ENCODE measurements around the gene PFN3.
"Not testable (repeated sequence)": the region's sequence is repeated elsewhere in the genome, so short reads cannot be mapped to it uniquely, and the experiment has no call there.

Gene PFN3

DNA sequence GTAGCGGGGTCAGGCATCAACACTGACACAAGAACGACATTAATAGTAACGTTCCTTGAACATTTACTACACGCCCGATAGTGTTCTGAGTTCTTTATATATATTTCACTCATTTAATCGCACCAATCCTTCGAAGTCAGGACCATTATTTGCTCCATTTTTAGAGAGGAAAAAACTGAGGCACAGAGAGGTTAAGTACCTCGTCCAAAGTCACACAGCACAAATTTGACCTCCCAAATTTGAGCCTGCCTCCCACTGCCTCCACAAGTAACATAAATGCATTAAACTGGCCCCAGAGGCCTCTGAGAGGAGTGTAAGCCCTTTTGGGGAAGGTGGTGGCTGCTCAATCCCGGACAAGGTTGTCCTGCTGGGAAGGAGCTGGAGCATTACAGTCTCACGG, 36.9 kb downstream of the PFN3 start:
- Mint-ChIP-seq H3K27me3 (no peaks in the 10 kb centered on the region), H3K36me3 (peaks cover 17 to 27% of the 10 kb centered on the region in 2 donors), H3K4me3 (peak overlapping the region in 1 of 2 donors; percentile 87), H3K27ac (no peak overlapping the region), H3K4me1 (peaks cover 61 to 84% of the 10 kb centered on the region in 2 donors), H3K9me3 (no peaks in the 10 kb centered on the region)
- ATAC-seq (replicated peaks) (no peak), DNase-seq (no peak)

DNA sequence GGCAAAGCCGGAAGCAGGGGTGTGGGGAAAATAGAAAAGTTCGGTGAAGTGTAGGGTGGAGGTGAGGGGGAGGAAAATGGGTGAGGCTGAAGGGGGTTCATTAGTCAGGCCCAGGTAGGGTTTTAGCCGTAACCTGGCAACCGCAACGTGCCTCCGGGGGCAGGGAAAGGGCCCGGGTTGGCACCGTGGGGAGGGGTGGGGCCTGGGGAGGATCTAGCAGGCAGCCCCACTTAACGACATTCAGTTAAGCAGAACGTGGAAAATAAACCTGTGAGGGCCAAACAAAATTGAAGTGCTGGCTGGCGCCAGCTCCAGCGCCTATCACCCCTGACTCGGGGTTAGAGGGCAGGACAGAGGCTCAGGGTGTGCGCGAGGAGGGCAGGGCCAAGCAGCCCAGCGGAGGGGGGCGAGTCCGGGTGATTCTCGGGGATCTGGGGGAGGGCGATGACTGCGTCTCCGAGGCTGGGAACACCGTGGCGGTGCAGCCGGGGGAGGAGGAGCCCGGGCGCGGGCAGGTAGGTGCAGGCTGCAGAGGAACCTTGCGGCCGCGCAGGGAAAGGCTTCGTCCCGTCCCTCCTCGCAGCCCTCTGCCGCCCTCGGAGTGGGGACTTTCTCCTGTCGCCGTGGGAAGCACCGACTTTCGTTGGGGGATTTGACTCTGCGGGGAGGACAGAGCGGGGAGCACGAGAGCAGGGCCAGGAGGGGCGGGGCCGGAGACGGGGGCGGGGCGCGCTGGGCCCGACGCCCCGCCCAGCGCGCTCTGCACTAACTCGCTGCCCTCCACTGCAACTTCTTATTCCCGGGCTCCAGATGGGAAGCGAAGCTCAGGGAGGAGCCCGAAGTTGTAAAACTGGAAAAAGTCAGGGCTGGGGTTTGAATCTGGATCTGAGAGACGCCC, 37.6 kb downstream of the PFN3 start:
- no peaks in the 10 kb centered on the region for H3K27me3 Mint-ChIP-seq
- H3K27ac Mint-ChIP-seq: peak overlapping the region; percentile 88
- DNase-seq (peak; percentile 71), ATAC-seq (replicated peaks) (peak; percentile 69 to 72)
- no peaks in the 10 kb centered on the region for H3K9me3 Mint-ChIP-seq
- H3K36me3 Mint-ChIP-seq: peaks cover 11 to 20% of the 10 kb centered on the region in 2 donors
- peaks cover 59 to 87% of the 10 kb centered on the region in 2 donors for H3K4me1 Mint-ChIP-seq
- peak overlapping the region; percentile 86 to 87 for H3K4me3 Mint-ChIP-seq

DNA sequence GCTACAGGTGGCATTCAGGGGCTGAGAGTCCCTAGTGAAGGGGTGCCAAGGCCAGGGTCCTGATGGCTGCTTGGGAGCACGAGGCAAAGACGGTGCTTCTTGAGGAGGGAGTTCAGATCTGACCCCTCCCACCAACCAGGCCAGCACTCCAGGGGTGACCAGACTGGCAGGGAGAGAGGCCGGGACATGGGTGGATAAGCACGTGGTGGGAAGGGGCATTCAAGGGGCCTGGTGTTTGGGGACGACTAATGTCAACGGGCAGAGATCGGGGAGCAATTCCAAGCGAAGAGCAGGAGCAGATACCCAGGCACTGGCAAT, 38.2 kb downstream of the PFN3 start:
- no peak for DNase-seq
- Mint-ChIP-seq H3K4me3 (peak overlapping the region; percentile 86 to 87), H3K36me3 (peaks cover 11 to 20% of the 10 kb centered on the region in 2 donors), H3K4me1 (peaks cover 63 to 93% of the 10 kb centered on the region in 2 donors), H3K27me3 (no peaks in the 10 kb centered on the region), H3K27ac (peak overlapping the region; percentile 88), H3K9me3 (no peaks in the 10 kb centered on the region)
- no peak for ATAC-seq (replicated peaks)

DNA sequence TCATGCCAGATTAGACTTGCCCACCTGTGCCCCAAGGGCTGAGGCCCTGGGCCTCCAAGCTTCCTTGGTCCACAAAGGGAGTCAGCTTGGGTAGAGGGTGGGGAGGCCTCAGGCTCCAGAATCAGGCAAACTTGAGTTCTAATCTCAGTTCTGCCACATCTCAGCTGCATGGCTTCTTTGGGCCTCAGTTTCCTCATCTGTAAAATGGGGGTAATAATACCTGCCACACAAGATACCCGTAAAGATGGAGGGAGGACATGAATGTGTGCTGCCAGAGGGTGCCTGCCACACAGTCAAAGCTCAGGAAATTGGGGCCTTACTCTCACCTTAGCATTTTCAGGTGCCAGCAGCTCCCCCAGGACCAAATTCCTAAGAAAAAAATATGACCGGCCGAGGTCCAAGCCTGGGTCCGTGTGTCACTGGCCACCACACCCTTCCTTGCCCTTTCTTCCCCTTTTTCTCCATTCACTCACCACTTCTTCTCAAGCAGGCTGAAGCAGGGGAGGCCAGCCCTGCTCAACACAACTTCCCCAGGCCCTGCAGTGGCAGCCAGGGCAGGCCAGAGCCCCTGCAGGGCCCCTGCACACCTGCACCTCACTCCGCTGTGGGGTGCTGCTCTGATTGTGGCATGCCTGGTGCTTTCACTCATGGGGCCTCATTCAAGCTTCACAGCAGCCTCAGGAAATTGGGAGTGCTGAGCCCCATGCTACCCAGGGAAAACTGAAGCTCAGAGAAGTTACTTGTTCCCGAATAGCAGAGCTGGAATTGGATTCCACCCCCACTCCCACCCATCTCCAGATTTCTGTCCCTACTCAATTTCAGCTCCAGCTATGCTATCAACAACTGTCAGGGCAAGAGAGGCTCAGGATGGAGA, 38.8 kb downstream of the PFN3 start:
- H3K27ac Mint-ChIP-seq: peak overlapping the region; percentile 88
- ATAC-seq (replicated peaks) (peak in 1 of 2 donors; percentile 19), DNase-seq (no peak)
- H3K27me3 Mint-ChIP-seq: no peaks in the 10 kb centered on the region
- H3K4me3 Mint-ChIP-seq: peak overlapping the region; percentile 86 to 87
- H3K4me1 Mint-ChIP-seq: peaks cover 66 to 95% of the 10 kb centered on the region in 2 donors
- H3K9me3 Mint-ChIP-seq: no peaks in the 10 kb centered on the region
- peaks cover 9 to 15% of the 10 kb centered on the region in 2 donors for H3K36me3 Mint-ChIP-seq

DNA sequence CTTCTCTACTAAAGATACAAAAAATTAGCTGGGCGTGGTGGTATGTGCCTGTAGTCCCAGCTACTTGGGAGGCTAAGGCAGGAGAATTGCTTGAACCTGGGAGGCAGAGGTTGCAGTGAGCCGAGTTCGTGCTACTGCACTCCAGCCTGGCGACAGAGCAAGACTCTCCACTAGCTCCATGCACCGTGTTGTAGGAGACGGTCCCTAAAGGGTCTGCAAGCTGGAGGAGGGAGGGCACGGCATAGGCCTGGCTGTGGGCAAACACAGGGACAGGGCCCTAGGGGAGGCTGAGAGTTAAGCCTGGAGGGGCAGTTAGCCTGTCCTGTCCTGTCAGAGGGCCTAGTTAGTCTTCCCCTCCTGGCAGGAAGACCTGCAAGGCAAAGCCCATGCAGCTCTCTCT, 39.7 kb downstream of the PFN3 start:
- not testable (repeated sequence) for DNase-seq; ATAC-seq (replicated peaks); H3K27ac Mint-ChIP-seq; H3K4me3 Mint-ChIP-seq; H3K36me3 Mint-ChIP-seq; H3K27me3 Mint-ChIP-seq; H3K9me3 Mint-ChIP-seq
- H3K4me1 Mint-ChIP-seq: peaks cover 68 to 95% of the 10 kb centered on the region in 2 donors

DNA sequence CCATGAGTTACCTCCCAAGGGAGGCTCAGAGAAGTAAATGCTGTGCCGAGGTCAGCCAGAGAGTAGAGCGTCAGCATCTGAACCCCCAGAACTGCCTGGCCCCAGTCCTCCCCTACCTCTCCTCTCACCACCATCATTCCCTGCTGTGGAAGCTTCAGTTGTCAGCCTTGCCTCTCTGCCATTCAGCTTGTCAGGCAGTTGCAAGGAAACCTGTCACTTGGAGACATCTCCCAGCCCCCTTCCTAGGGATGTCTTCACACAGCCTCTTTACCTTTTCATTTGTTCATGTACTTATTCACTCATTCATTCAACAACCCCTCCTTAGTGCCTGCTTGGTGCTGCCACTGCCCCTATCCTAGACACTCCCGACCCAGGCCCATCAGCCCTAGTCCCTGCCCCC, 40.6 kb downstream of the PFN3 start:
- Mint-ChIP-seq H3K4me1 (peaks cover 68 to 91% of the 10 kb centered on the region in 2 donors), H3K36me3 (peaks cover 2 to 6% of the 10 kb centered on the region in 2 donors), H3K27me3 (no peaks in the 10 kb centered on the region), H3K4me3 (peak overlapping the region; percentile 22 to 95), H3K9me3 (no peaks in the 10 kb centered on the region), H3K27ac (peak overlapping the region; percentile 4)
- no peak for DNase-seq
- no peak for ATAC-seq (replicated peaks)

DNA sequence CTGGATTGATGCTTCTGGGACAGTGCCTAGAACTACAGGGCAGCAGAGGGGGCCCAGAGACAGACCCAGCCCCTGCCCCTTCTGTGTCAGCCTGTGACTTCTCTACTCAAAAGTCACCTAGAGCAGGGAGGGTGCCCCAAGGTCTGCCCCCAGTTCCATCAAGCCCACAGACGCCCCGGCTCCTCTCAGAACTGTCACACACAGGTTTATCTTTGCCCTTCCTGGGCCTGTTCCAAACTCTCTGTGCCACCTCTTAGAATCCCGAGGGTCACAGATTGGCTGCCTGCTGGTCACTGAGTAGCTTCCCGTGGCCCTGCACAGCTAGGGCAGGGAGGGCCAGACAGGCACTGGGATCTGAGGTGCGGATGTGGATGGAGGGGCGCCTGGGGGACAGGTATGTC, 41.0 kb downstream of the PFN3 start:
- DNase-seq: no peak
- Mint-ChIP-seq H3K4me3 (peak overlapping the region; percentile 92 to 95), H3K27me3 (no peaks in the 10 kb centered on the region), H3K9me3 (no peaks in the 10 kb centered on the region), H3K36me3 (peaks cover 2 to 5% of the 10 kb centered on the region in 2 donors), H3K27ac (peak overlapping the region; percentile 21), H3K4me1 (peaks cover 68 to 91% of the 10 kb centered on the region in 2 donors)
- ATAC-seq (replicated peaks): no peak

DNA sequence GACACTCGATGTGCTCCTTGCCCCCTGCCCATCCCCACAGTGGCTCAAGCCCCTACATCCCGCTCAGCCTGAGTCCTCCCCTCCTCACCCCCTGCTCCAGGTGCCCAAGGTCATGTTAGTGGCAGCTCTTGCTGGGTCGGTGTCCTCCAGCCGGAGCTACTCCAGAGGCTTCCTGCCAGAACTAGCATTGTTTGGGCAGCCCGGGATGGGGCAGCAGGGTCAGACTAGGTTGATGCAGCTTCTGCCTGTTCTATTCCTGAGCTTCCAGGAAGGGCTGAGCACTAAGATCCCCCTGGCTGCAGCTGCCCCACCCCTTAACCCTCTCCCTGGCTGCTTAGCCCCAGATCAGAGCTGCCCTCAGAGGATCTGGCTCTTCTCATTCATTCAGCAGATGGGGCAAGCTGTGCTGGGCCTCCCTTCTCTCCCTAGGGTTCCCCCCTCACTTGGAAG, 42.1 kb downstream of the PFN3 start:
- peaks cover 2 to 3% of the 10 kb centered on the region in 2 donors for H3K36me3 Mint-ChIP-seq
- ATAC-seq (replicated peaks) (no peak), DNase-seq (no peak)
- H3K4me3 Mint-ChIP-seq: peak overlapping the region; percentile 92 to 95
- H3K4me1 Mint-ChIP-seq: peaks cover 62 to 90% of the 10 kb centered on the region in 2 donors
- no peaks in the 10 kb centered on the region for H3K9me3 Mint-ChIP-seq
- peak overlapping the region; percentile 91 for H3K27ac Mint-ChIP-seq
- no peaks in the 10 kb centered on the region for H3K27me3 Mint-ChIP-seq

DNA sequence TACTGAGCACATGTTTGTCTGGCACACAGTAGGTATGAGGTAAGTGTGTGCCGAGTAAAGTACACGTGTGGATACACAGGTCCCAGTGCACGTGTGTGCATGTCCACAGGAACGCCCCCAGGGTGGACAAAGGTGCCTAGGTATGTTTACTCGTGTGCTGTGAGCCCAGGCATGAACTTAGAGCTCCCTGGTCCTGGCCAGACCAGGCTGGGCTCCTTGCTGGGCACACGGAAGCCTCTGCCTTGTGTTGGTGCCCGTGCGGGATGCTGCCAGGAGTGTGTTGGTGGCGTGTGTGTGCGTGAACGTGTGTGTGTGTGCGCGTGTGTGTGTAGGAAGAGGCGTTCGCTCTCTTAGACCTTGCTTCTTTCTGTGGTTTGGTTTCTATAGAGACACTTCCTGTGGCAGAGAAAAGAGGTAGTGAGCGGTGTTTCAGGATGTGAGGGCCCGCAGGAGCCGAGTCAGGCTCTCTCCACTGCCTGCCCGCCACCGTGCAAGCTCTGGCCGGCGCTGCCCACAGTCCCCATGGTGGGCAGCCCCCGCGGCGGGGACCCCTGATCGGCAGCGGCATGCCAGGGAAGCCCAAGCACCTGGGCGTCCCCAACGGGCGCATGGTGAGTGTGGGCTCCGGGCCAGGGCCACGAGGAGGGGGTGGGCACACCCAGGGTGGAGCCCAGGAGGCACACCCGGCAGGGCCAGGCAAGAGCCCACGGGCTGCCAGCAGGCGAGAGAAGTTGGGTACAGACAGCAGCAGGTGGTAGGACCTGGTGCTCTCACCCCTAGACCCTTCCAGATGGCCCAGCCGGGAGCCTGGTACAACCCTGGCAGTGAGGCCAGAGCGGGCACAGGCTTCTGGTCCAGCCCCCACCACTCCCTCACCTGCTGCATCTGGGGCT, 42.8 kb downstream of the PFN3 start, which contains the start of gene RGS14:
Gene RGS14 (plus strand): TSS at position 466 of the 893 bp plus-strand sequence. CDS start 101 bp downstream, at position 567.
- peaks cover 60 to 90% of the 10 kb centered on the region in 2 donors for H3K4me1 Mint-ChIP-seq
- peak within 1 kb of the TSS; percentile 93 for H3K27ac Mint-ChIP-seq
- ATAC-seq (replicated peaks) (peak; percentile 95 to 97), DNase-seq (peak; percentile 68)
- no peaks in the 10 kb centered on the region for H3K9me3 Mint-ChIP-seq
- peaks cover 2 to 3% of the 10 kb centered on the region in 2 donors for H3K36me3 Mint-ChIP-seq
- no peaks in the 10 kb centered on the region for H3K27me3 Mint-ChIP-seq
- peak within 1 kb of the TSS; percentile 92 to 95 for H3K4me3 Mint-ChIP-seq

DNA sequence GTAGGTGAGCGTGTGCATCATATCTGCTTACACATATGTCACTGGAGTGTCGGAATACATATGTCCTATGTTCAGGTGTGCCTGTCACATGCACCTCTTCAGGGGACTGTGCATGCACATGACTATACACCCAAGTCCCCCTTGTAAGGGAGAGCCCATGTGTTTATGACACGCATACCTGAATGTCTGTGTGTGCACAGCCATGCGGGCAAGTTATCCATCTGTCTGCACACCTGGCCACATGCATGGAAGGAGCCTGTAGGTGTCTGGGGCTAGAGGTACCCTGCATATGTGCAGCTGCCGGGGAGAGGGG, 43.4 kb downstream of the PFN3 start:
- Mint-ChIP-seq H3K4me3 (peak overlapping the region; percentile 92 to 95), H3K4me1 (peaks cover 54 to 90% of the 10 kb centered on the region in 2 donors), H3K9me3 (no peaks in the 10 kb centered on the region), H3K27ac (peak overlapping the region; percentile 93), H3K36me3 (peaks cover 0 to 3% of the 10 kb centered on the region in 2 donors), H3K27me3 (no peaks in the 10 kb centered on the region)
- no peak for DNase-seq
- peak in 1 of 2 donors; percentile 7 for ATAC-seq (replicated peaks)

DNA sequence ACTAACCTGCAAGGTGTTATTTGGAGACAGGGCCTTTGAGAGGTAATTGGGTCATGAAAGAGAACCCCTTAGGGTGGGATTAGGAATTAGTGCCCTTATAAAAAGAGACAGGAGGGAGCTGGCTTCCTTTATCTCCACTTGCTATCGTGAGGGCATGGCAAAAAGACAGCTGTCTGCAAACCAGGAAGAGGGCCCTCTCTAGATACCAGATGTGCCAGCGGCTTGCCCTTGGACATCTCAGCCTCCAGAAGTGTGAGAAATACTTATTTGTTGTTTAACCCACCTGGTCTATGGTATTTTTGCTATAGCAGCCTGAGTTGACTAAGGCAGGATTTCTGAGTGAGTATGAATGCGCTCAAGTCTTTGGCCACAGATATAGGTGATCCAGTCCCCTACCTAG, 43.7 kb downstream of the PFN3 start:
- H3K9me3 Mint-ChIP-seq: no peaks in the 10 kb centered on the region
- H3K27me3 Mint-ChIP-seq: no peaks in the 10 kb centered on the region
- peak overlapping the region; percentile 92 to 95 for H3K4me3 Mint-ChIP-seq
- no peak for DNase-seq
- H3K36me3 Mint-ChIP-seq: peaks cover 0 to 3% of the 10 kb centered on the region in 2 donors
- H3K4me1 Mint-ChIP-seq: peaks cover 51 to 90% of the 10 kb centered on the region in 2 donors
- peak overlapping the region; percentile 93 for H3K27ac Mint-ChIP-seq
- no peak for ATAC-seq (replicated peaks)

DNA sequence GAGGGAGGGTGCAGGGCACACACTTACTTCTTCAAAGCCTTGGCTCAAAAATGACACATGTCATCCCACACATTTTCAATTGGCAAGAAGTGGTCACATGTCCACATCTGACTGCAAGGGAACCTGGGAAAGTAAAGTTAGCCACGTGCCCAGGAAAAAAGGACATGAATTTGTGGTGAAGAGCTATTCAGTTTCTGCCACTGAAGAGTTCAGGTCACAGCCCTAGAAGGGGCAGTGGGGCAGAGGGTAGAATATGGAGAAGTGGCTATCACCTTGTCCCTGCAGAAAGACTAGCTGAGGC, 44.6 kb downstream of the PFN3 start:
- Mint-ChIP-seq H3K27me3 (no peaks in the 10 kb centered on the region), H3K4me1 (peaks cover 45 to 83% of the 10 kb centered on the region in 2 donors), H3K9me3 (no peaks in the 10 kb centered on the region), H3K27ac (no peak overlapping the region), H3K36me3 (peaks cover 0 to 3% of the 10 kb centered on the region in 2 donors), H3K4me3 (no peak overlapping the region)
- ATAC-seq (replicated peaks): no peak
- DNase-seq: no peak

DNA sequence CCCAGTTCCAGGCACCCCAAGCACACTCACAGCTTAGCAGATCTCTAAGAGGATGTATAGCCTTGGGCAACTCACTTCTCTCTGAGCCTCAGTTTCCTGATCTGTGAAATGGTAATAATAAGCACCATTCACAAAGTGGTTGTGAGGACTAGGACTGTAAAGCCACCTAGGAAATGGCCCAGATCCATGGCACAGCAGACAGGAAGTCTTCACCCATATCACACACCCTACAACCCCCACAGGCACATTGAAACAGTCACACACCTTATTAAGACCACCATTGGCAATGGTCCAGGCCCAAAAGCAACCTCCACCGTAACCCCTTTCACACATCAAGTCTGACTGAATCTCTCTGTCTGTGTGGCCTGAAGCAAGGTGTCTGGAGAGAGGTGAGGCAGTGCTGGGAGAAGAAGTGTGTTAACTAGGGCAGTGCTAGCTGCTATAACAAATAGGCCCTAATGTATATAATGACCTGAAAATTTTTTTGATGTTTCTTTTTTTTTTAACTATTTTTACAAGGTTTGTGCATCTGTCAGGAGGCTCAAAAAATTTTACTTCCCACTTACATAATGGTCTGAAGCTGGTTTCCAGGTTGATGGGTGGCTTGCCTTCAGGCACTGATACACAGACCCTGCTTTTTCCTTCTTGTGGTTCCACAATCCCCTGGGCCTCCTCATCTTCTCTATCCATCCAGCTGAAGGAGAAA, 45.1 kb downstream of the PFN3 start:
- no peak overlapping the region for H3K4me3 Mint-ChIP-seq
- ATAC-seq (replicated peaks) (no peak), DNase-seq (no peak)
- H3K27ac Mint-ChIP-seq: no peak overlapping the region
- H3K9me3 Mint-ChIP-seq: no peaks in the 10 kb centered on the region
- H3K27me3 Mint-ChIP-seq: no peaks in the 10 kb centered on the region
- peaks cover 0 to 3% of the 10 kb centered on the region in 2 donors for H3K36me3 Mint-ChIP-seq
- H3K4me1 Mint-ChIP-seq: peaks cover 43 to 80% of the 10 kb centered on the region in 2 donors

Data from stimulated activated naive B cell treated with anti-CD40 and anti-IgM and Interleukin-4, amounts not matched to agents 10 μg/mL and 1 μg/mL and 100 μg/mL, for 72 hours (primary cell).